Cardiac septum (tissue), 1 donor: ENCODE data around the gene TAT. TPM values are rescaled to one million over a fixed set of nuclear protein-coding genes. Genes with fewer than 3 reads are reported as not detected.
"Not testable (repeated sequence)": the region's sequence is repeated elsewhere in the genome, so short reads cannot be mapped to it uniquely, and the experiment has no call there.

Experiments used
- DNase-seq: peaks from one replicate; pipeline ENCODE4 v3.0.0-alpha.2; 2020; ENCODE audit warnings: low spot score
- intact Hi-C: fragments of 100-400 bp; cut with DNase I; formaldehyde crosslinking; loops from one replicate; pipeline ENCODE4 v1.14.0; 2022
- total RNA-seq: library from RNA; stranded (reverse); fragmentation: NEBNext Ultra II Directional; extraction: Animal tissue kit (Norgen Biotek cat#: 25700); gene quantifications from one replicate; pipeline ENCODE4 v1.2.1, GENCODE V29; 2021
- donor health status: DM: no; HTN: no; CAD: no.

TAT gene
- total RNA-seq, 1 donor from 2014 or later = not detected

- intact Hi-C loops, DNase-seq: not testable (repeated sequence)
Observed at GRCh38 chr16:71589334-71589733, 12.4 kb upstream of the TAT start.

DNA sequence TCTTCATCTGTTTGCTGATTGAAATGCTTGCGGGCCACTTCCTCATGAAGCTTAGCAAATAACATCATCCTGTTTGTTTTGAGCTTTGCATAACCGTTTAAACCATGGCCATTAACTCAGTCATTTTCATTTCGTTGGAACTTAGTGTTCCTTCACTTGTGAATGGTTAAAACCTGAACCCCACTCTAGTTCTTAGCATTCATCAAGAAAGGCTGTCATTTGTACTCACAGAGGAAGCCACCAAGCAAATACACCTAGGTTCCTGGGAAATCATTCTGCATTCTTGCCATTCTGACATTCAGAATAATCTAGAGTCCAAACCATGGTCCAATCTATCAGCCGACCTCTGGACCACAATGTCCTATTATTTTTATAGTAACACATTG lies 8.4 kb upstream of the TAT start:
- intact Hi-C loops = no loop called here
- no peak for DNase-seq

DNA sequence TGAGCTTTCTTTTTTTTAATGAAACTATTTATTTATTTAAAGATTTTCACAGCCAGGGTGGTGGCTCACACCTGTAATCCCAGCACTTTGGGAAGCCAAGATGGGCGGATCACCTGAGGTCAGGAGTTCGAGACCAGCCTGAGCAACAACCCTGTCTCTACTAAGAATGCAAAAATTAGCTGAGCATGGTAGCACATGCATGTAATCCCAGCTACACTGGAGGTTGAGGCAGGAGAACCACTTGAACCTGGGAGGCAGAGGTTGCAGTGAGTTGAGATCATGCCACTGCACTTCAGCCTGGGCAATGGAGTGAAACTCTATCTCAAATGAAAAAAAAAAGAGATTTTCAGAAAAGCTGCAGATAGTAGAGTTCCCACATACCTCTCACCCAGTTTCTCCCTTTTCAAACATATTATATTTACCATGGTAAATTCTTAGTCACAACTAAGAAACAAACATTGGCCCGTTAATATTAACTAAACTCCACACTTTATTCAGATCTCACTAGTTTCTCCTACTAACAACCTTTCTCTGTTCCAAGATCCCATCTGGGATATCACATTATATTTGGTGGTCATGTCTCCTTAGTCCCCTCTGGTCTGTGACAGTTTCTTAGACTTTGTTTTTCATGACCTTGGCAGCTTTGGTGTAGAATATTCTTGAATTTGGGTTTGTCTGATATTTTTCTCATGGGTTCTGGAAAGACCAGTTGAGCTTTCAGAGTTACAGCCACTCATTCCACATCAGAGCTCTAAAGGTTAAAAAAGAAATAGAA lies 7.8 kb upstream of the TAT start:
- DNase-seq = no peak
- intact Hi-C loops = no loop called here

DNA sequence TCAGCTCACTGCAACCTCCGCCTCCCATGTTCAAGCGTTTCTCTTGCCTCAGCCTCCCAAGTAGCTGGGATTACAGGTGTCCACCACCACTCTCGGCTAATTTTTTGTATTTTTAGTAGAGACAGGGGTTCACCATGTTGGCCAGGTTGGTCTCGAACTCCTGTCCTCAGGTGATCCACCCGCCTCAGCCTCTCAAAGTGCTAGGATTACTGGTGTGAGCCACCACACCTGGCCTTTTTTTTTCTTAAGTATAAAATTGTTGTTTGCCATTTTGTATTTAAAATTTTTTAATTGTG lies 5.6 kb upstream of the TAT start:
- intact Hi-C loops, DNase-seq: not testable (repeated sequence)

GRCh38 chr16:71574702-71575101 lies 2.2 kb downstream of the TAT start:
- no peak for DNase-seq
- intact Hi-C loops = no loop called here

DNA sequence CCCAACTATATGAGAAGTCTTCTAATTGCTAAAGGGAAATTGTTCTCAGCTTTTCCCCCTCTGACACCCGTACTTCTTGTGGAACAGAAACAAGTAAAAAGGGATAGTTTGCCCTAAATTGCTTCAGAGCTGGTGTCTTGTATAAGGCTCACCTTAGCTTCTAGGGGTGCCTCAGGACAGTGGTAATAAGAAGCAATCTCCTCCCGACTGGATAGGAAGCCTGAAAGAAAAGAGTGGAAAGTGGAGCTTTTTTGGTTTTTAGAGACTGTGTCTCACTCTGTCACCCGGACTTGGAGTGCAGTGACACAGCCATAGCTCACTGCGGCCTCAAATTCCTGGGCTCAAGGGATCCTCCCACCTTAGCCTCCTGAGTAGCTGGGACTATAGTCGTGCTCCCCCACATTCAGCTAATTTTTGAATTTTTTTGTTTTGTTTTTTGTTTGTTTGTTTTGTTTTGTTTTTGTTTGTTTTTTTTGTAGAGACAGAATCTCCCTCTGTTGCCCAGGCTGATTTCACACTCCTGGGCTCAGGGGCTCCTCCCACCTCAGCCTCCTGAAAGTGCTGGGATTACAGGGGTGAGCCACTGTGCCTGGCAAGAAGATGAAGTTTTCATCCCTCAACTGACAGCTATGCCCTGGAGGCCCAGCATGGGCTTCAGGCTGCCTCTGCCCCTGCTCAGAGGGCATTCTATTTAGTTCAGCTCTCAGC lies 3.4 kb downstream of the TAT start:
- intact Hi-C loops = no loop called here
- DNase-seq = no peak

GRCh38 chr16:71572497-71573116 lies 4.3 kb downstream of the TAT start:
- intact Hi-C loops = no loop called here
- DNase-seq = no peak

DNA sequence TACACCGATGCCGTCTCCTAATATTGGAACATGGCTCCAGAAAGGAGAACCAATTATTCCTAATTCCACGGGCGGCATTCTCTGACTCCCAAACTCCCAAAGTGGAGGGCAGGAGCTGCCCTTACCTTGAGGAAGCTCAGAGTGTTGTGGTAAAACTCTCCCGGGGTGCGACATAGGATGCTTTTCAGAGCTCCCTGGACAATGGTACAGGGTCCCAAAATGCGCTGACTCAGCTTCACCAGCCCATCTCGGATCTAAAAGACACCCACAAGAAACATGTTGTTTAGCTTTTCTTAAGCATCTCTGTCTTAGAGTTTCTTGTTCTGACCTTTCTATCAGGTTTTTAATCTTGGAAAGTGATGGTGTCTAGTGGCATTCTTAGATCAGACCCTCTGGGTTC lies 6.7 kb downstream of the TAT start:
- DNase-seq = no peak
- intact Hi-C loops = no loop called here

GRCh38 chr16:71569621-71570020 lies 7.3 kb downstream of the TAT start:
- no peak for DNase-seq
- intact Hi-C loops = no loop called here

- intact Hi-C loops = no loop called here
Observed at GRCh38 chr16:71568551-71568950, 8.3 kb downstream of the TAT start.

DNA sequence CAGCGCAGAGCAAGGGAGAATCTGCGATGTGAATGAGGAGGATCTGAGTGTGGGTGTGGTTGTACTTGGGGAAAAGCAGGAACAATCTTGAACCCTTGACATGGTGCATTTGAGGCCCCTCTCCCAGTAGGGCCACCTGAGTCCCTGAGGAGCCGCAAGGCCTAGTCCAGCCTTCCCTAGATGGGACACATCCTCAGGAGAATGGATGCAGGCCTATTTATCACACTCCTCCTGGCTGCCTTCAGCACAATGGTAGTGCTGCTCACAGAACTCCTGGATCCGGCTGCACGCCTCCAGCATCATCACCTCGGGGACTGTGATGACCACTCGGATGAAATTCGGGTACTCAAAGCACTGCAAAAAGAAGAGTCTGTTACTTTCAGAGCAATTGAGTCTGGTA lies 9.0 kb downstream of the TAT start:
- intact Hi-C loops = no loop called here

More at GRCh38 chr16:71568551-71568950, 8.3 kb downstream of the TAT start:
- no peak for DNase-seq

DNA sequence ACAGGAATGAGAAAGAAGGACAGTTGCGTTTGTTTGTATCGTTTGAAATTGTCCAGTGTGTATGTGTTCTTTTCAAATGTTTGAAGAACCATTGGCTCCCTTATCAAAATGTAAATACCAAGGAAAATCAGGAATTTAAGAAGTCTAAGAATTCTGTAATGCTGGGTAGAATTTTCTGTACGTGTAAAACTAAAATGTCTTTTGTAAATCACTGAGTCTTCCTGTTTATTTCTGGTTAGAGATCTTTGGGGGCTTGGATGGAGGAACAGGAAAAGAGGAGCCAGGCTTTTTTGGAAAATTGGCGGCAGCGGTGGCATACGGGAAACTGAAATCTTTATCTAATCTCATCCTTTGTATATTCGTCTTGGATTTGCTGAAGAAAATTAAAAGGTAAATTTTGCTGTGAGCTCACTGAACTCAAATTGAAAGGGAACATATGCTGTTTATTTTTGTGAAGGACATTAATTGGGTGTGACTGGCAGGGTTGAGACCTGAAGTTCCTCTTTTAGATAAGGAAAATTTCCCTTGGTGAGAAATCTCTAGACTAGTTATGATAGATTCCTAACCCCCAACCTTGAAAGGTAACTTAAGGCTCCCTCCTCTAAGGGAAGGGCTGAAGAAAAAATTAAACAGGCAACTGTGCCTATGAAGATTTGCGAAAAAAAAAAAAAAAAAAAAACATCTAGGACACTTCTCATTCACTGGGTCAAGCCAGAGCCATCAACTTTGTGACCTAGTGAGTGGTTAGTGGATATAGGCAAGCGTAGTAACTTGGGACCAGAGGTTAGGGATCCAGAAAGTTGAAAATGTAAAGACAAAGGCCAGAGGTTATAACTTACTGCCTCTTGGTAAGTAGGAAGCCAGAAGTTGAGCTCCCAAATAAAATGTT lies 10.8 kb downstream of the TAT start:
- intact Hi-C loops = no loop called here

More for the DNA sequence above, 9.0 kb downstream of the TAT start:
- no peak for DNase-seq

GRCh38 chr16:71564335-71564967 lies 12.4 kb downstream of the TAT start:
- DNase-seq = no peak
- intact Hi-C loops = no loop called here

More for the DNA sequence above, 10.8 kb downstream of the TAT start:
- no peak for DNase-seq

- intact Hi-C loops = no loop called here
- DNase-seq = no peak
Observed at GRCh38 chr16:71562552-71562951, 14.3 kb downstream of the TAT start.

GRCh38 chr16:71561886-71562285 lies 15.0 kb downstream of the TAT start:
- not testable (repeated sequence) for DNase-seq

DNA sequence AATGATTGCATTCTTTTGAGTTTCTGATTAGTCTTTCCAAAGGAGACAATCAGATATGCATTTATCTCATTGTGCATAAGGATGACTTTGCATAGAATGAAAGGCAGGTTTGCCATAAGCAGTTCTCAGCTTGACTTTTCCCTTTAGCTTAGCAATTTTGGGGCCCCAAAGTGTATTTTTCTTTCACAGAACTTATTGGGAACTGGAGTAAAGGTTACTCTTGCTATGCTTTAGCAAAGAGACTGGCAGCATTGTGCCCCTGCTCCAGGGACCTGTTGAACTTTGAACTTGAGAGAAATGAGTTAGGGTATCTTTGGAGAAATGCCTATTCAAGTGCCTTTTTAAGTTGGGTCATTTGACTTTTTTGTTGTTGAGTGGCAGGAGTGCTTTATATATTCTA lies 17.0 kb downstream of the TAT start:
- intact Hi-C loops = no loop called here
- DNase-seq = no peak

More at GRCh38 chr16:71561886-71562285, 15.0 kb downstream of the TAT start:
- intact Hi-C loops = not testable (repeated sequence)

GRCh38 chr16:71557954-71558582 lies 18.8 kb downstream of the TAT start:
- intact Hi-C loops = no loop called here
- no peak for DNase-seq

- DNase-seq = no peak
- intact Hi-C loops = no loop called here
Observed at GRCh38 chr16:71557299-71557698, 19.6 kb downstream of the TAT start.
